ENCODE data around the gene NUMBL.
"Not testable (repeated sequence)": the region's sequence is repeated elsewhere in the genome, so short reads cannot be mapped to it uniquely, and the experiment has no call there.

Gene NUMBL

DNA sequence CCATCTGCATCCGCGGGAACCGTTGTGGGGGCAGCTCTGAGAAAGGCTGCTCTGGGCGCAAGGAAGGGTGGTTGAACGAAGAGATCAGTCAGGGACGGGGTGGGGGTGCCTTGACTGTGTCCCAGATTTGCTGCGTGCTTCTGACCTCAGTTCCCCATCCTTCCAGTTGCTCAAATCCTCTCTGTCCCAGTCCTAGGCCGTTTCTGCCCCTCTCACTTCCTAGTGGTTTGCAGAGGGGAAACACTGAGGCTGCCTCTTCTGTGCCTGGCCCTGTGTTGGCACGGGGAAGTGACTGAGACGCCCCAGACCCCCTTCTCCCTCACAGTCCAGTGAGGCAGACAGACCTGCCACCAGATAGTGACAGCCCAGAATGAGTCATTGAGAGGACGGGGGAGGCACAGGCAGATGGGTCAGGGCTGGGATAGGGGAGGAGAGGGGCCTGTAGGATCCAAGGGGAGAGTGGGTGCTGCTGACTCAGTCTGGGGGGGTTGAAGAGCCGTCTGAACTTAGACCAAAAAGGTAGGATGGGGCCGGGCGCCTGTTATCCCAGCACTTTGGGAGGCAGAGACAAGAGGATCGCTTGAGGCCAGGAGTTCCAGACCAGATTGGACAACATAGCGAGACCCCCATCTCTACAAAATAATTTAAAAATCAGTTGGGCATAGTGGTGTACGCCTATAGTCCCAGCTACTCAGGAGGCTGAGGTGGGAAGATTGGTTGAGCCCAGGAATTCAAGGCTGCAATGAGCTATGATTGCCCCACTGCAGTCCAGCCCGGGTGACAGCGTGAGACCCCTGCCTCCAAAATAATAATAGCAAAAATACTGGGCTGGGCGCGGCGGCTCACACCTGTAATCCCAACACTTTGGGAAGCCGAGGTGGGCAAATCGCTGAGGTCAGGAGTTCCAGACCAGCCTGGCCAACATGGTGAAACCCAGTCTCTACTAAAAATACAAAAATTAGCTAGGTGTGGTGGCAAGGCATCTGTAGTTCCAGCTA is 26.5 kb downstream of the NUMBL start:
- no peak for DNase-seq (ENCODE audit: low read depth, low spot score)

GRCh38 chr19:40662925-40663694 is 27.3 kb downstream of the NUMBL start:
- peak; percentile 88 for DNase-seq (ENCODE audit: low read depth, low spot score)

- no peak for DNase-seq (ENCODE audit: low read depth, low spot score)
These were observed 28.8 kb downstream of the NUMBL start for GRCh38 chr19:40661616-40662015.

DNA sequence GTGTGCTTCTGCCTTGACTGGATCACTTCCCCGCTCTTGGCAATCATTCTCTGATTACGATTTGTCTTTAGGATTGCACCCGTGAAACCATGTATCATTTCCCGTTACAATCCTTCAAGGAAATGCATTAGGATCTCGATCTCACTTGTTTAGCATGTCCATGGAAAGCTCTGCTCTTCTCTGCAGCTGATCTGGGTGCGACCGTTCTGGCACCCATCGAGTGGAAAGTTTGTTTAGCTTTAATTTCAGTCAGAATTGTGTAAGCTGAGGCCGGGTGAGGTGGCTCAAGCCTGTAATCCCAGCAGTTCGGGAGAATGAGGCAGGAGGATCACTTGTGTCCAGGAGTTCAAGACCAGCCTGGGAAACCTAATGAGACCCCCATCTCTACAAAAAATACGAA is 30.9 kb downstream of the NUMBL start:
- DNase-seq (ENCODE audit: low read depth, low spot score), result no peak

DNA sequence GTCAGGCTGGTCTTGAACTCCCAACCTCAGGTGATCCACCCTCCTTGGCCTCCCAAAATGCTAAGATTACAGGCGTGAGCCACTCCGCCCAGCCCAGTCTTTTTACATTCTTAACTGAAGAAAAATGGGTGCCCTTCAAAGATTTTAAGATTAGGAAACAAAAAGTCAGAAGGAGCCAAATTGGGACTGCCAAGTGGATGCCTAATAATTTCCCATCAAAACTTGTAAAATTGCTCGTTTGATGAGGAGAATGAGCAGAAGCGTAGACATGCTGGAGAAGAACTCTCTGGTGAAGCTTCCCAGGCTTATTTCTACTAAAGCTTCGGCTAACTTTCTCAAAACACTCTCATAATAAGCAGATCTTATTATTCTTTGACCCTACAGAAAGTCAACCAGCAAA is 31.3 kb downstream of the NUMBL start:
- DNase-seq (ENCODE audit: low read depth, low spot score), result no peak

- DNase-seq (ENCODE audit: low read depth, low spot score), result no peak
These were observed 32.4 kb downstream of the NUMBL start for GRCh38 chr19:40658031-40658430.

- not testable (repeated sequence) for DNase-seq (ENCODE audit: low read depth, low spot score)
These were observed 34.8 kb downstream of the NUMBL start for GRCh38 chr19:40655684-40656083.

- DNase-seq (ENCODE audit: low read depth, low spot score), result not testable (repeated sequence)
These were observed 38.1 kb downstream of the NUMBL start for GRCh38 chr19:40652303-40652702.

- DNase-seq (ENCODE audit: low read depth, low spot score), result no peak
These were observed 39.6 kb downstream of the NUMBL start for GRCh38 chr19:40650749-40651305.

GRCh38 chr19:40649903-40650675 is 40.4 kb downstream of the NUMBL start:
- not testable (repeated sequence) for DNase-seq (ENCODE audit: low read depth, low spot score)

DNA sequence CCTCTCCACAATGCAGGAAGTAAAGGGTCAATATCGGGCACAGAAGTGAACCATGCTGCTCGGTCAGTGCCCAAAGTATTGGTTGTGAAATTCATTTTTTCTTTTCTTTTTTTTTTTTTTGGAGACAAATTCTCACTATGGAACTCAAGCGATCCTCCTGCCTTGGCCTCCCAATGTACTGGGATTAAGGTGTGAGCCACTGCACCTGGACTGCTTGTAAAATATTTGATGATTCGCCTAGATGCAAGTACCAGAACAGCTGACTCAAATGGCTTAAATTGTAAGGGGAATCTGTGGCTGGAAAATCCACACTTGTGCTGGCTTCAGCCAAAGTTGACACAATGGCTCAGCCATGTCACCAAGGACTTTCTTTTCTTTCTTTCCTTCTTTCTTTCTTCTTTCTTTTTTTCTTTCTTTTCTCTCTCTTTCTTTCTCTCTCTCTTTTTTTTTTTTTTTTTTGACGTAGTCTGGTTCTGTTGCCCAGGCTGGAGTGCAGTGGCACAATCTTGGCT is 43.7 kb downstream of the NUMBL start:
- no peak for DNase-seq (ENCODE audit: low read depth, low spot score)

DNA sequence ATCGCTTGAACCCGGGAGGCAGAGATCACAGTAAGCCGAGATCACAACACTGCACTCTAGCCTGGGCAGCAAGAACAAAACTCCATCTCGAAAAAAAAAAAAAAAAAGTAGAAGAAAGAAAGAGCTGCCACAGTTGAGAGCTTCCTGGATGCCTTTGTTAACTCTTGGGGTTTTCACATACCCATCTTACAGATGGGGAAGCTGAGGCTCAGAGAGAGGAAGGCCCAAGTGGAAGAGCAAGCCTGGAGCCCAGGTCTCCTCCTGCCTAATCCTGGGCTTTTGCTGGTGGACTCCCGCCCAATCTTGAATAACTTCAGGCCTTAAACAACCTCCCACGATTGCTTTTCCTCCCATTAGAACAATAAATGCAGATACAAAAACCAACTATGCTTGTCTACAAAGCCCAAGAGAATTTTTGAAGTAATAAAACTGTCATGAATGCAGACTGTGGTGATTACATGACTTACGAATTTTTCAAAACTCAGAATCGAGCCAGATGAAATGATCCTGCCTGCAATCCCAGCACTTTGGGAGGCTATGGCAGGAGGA is 47.6 kb downstream of the NUMBL start:
- no peak for DNase-seq (ENCODE audit: low read depth, low spot score)

GRCh38 chr19:40642051-40642706 is 48.3 kb downstream of the NUMBL start:
- DNase-seq (ENCODE audit: low read depth, low spot score), result no peak

GRCh38 chr19:40641281-40641680 is 49.2 kb downstream of the NUMBL start:
- no peak for DNase-seq (ENCODE audit: low read depth, low spot score)

DNA sequence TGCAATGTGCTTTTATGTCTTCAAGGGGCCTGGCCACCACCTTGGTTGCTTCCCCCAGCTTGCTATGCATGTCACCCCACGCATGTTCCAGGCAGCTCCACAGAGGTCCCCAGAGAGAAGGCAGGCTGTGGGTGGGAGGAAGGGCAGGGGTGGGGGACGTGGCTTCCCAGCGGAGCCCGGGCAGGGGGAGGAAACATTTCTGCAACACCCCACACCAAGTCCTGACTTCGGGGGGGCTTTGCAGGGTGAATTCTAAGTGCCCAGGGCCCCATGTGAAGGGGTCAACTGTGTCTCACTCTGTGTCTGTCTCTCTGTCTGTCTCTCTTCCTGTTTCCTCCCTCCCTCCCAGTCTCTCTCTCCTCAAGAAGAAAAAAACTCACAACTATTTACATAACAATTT is 49.7 kb downstream of the NUMBL start:
- DNase-seq (ENCODE audit: low read depth, low spot score), result no peak

DNA sequence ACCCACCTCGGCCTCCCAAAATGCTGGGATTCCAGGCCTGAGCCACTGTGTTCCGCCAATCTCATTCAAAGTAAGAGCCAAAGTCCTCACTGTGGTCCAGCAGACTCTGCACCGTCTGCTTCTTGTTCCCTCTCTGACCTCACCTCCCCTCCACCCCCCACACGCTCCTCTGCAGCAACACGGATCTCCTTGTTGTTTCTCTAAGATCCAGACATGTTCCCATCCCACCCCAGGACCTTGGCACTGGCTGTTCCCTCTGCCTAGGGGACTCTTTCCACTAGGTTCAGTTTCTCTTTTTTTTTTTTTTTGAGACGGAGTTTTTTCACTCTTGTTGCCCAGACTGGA is 50.8 kb downstream of the NUMBL start:
- DNase-seq (ENCODE audit: low read depth, low spot score), result no peak

DNA sequence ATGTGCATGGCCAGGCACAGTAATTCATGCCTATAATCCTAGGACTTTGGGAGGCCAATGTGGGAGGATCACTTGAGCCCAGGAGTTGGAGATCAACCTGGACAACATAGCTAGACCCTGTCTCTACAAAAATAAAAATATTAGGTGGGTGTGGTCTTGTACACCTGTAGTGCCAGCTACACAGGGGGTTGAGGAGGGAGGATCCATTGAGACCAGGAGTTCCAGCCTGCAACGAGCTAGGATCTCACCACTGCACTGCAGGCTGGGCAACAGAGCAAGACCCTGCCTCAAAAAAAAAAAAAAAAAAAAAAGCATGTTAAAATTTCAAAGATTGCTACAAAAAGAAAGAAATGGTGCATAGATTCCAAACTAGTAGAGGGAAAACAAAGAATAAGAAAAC is 52.1 kb downstream of the NUMBL start:
- DNase-seq (ENCODE audit: low read depth, low spot score), result no peak

- no peak for DNase-seq (ENCODE audit: low read depth, low spot score)
These were observed 57.2 kb downstream of the NUMBL start for GRCh38 chr19:40633207-40633606.

DNA sequence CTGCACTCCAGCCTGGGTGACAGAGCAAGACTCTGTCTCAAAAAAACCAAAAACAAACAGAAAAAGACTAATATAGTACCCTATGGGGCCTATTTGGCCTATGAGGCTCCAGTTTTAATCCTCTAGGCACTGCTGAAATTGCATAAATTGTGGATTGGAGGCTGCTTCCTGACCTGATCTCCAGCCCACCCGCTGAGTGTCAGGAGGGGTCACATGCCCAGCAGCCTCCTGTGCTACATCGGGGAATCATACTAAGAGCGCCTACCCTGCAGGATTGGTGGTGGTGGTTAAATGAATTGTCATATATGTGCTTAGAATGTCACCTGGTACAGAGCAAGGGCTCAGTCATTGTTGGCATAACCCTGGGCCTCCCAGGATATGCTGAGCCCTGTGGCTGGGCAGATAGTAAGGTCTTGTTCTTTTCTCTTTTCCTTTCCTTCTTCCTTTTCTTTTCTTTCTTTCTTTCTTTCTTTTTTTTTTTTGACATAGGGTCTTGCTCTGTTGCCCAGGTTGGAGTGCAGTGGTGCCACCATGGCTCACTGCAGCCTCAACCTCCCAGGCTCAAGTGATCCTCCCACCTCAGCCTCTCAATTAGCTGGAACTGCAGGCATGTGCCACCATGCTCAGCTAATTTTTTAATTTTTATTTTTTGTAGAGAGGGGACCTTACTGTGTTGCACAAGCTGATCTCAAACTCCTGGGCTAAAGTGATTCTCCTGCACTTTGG is 58.0 kb downstream of the NUMBL start:
- no peak for DNase-seq (ENCODE audit: low read depth, low spot score)

Measured in activated naive CD8-positive, alpha-beta T cell treated with anti-CD3 and anti-CD28 coated beads, Interleukin-2, amount 50 U/mL, for 16 hours (primary cell).